SK-N-SH (cell line): ENCODE measurements around the gene CENPN.

Source experiments
- EP300 ChIP-seq, 2 experiments: IDR thresholded peaks; 2 replicates each; pipeline versions ENCODE4 v1.4.0 to v1.6.1; 2012; ENCODE audit warnings: borderline replicate concordance in 1 of 2, low read depth in 1 of 2, low read length in 1 of 2
- ZBTB33 ChIP-seq: IDR thresholded peaks from 2 replicates; pipeline ENCODE4 v1.4.0; 2012; ENCODE audit warnings: low read depth, borderline replicate concordance

DNA sequence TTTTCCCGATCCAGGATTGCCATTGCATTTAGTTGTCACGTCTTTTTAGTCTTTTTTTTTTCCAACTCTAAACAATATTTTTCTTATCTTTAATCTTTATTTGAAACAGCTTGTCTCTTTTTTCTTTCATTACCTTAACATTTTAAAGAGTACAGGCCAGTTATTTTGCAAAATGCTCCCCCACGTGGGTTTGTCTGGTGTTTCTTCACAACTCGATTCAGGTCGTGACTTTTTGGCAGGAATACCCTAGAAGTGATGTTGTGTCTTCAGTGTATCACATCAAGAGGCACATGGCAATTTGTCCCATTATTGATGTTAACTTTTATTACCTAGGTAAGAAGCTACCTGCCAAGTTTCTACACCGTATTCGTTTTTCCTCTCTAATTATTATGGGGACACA, 18.3 kb upstream of the CENPN start:
- no peak for TF ChIP-seq EP300 (IDR thresholded peaks at IDR 0.05; ENCODE audit: borderline replicate concordance in 1 of 2, low read depth in 1 of 2, low read length in 1 of 2)
- no peak for TF ChIP-seq ZBTB33
